GM18858 (cell line): ENCODE measurements around the gene CDC45.

ENCODE experiments used
- ATAC-seq: cut with Tn5 transposase; IDR thresholded peaks from one replicate; pipeline ENCODE4 v1.9.1; 2021; ENCODE audit not compliant: unreplicated experiment

The CDC45 gene

GRCh38 chr22:19553201-19553600 is 73.5 kb downstream of the CDC45 start:
- no peak for ATAC-seq

- no peak for ATAC-seq
These were observed 75.2 kb downstream of the CDC45 start for GRCh38 chr22:19554834-19555404.

- ATAC-seq, result no peak
These were observed 75.9 kb downstream of the CDC45 start for GRCh38 chr22:19555651-19556050.

GRCh38 chr22:19556963-19557545 is 77.3 kb downstream of the CDC45 start:
- no peak for ATAC-seq

- ATAC-seq, result no peak
These were observed 79.6 kb downstream of the CDC45 start for GRCh38 chr22:19559324-19559811.

- no peak for ATAC-seq
These were observed 80.2 kb downstream of the CDC45 start for GRCh38 chr22:19559956-19560355.

GRCh38 chr22:19565382-19566278 is 85.9 kb downstream of the CDC45 start:
- ATAC-seq, result no peak

- ATAC-seq, result no peak
These were observed 86.8 kb downstream of the CDC45 start for GRCh38 chr22:19566279-19567156.

- no peak for ATAC-seq
These were observed 87.7 kb downstream of the CDC45 start for GRCh38 chr22:19567157-19568009.

GRCh38 chr22:19568337-19569275 is 88.9 kb downstream of the CDC45 start:
- ATAC-seq, result no peak

- ATAC-seq, result no peak
These were observed 89.5 kb downstream of the CDC45 start for GRCh38 chr22:19569276-19569640.

- ATAC-seq, result no peak
These were observed 90.3 kb downstream of the CDC45 start for GRCh38 chr22:19569976-19570375.
